Tibial artery (tissue), 4 donors: ENCODE measurements around the gene NTM.

ENCODE experiments used
- DNase-seq, 2 donors: peaks; one replicate each; pipeline ENCODE4 v3.0.0-alpha.2; 2019
- H3K27ac ChIP-seq, 2 donors: fragments of 200-600 bp; sonication (generic) in 1 of 2; 1 replicate in 1 of 2; 2 replicates in 1 of 2; pipeline ENCODE4 v1.5.1; 2018 to 2019; ENCODE audit warnings: mild to moderate bottlenecking in 1 of 2
- H3K27me3 ChIP-seq, 2 donors: fragments of 200-600 bp; sonication (generic) in 1 of 2; one replicate each; pipeline versions ENCODE4 v1.5.1 to v1.6.0; 2016 to 2019
- H3K36me3 ChIP-seq, 3 donors: fragments of 200-600 bp; sonication (generic) in 2 of 3; one replicate each; pipeline ENCODE4 v1.5.1; 2016 to 2019; ENCODE audit warnings: mild to moderate bottlenecking in 2 of 3
- H3K4me1 ChIP-seq, 4 donors: fragments of 200-600 bp; sonication (generic) in 2 of 4; 1 replicate in 3 of 4; 2 replicates in 1 of 4; pipeline ENCODE4 v1.5.1; 2016 to 2019
- H3K4me3 ChIP-seq, 2 donors: fragments of 200-600 bp; sonication (generic) in 1 of 2; 1 replicate in 1 of 2; 2 replicates in 1 of 2; pipeline ENCODE4 v1.5.1; 2018 to 2019; ENCODE audit warnings: mild to moderate bottlenecking in 2 of 2
- H3K9me3 ChIP-seq, 3 donors: fragments of 200-600 bp; sonication (generic) in 1 of 3; one replicate each; pipeline ENCODE4 v1.5.1; 2016 to 2019
- intact Hi-C: fragments of 100-400 bp; cut with DNase I; formaldehyde crosslinking; loops from one replicate; pipeline ENCODE4 v1.15.0; 2023; ENCODE audit warnings: low total_unique reads
- TF ChIP-seq, protein P1 (sequence below), 2 experiments: fragments of 200-600 bp in 1 of 2; fragments of 450-650 bp in 1 of 2; IDR thresholded peaks; one replicate each; pipeline ENCODE4 v1.5.1; 2017 to 2019; ENCODE audit warnings: antibody characterized with exemption in 2 of 2, mild to moderate bottlenecking in 1 of 2, moderate library complexity in 1 of 2

NTM gene

DNA sequence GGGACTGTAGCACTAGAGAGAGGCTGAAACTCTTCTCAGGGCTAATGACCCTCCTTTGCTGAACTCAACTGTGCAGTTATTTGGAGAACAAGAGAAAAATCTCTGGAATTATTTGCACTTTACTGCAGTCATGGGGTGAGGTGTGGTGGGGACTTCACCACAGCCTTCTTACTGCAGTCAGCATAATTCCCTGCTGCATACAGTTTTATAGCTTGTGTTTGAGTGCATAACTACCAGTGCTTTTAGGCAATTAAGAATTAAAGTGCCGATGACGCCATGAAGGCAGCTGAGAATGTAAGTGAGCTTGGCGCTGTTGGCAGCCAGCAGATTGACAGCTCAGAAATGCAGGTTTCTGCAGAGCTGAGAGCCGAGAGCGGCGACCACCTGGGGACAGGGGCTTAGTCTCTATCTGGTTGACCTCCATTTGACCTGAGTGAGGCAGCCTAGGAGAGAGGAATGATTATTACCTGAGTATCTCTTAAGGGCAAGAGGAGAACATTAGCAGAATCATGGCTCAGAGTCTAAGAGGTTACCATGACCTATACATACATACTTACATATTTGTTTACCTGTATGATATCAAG lies 830.0 kb downstream of the NTM start:
- TF ChIP-seq, protein P1, sequence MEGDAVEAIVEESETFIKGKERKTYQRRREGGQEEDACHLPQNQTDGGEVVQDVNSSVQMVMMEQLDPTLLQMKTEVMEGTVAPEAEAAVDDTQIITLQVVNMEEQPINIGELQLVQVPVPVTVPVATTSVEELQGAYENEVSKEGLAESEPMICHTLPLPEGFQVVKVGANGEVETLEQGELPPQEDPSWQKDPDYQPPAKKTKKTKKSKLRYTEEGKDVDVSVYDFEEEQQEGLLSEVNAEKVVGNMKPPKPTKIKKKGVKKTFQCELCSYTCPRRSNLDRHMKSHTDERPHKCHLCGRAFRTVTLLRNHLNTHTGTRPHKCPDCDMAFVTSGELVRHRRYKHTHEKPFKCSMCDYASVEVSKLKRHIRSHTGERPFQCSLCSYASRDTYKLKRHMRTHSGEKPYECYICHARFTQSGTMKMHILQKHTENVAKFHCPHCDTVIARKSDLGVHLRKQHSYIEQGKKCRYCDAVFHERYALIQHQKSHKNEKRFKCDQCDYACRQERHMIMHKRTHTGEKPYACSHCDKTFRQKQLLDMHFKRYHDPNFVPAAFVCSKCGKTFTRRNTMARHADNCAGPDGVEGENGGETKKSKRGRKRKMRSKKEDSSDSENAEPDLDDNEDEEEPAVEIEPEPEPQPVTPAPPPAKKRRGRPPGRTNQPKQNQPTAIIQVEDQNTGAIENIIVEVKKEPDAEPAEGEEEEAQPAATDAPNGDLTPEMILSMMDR (IDR thresholded peaks at IDR 0.05) = no peak
- DNase-seq = no peak
- intact Hi-C loops = no loop called here
- Histone ChIP-seq H3K9me3 (no peaks in the 10 kb centered on the region), H3K4me1 (no peaks in the 10 kb centered on the region), H3K27ac (no peak overlapping the region), H3K27me3 (no peaks in the 10 kb centered on the region), H3K36me3 (no peaks in the 10 kb centered on the region), H3K4me3 (no peak overlapping the region)

DNA sequence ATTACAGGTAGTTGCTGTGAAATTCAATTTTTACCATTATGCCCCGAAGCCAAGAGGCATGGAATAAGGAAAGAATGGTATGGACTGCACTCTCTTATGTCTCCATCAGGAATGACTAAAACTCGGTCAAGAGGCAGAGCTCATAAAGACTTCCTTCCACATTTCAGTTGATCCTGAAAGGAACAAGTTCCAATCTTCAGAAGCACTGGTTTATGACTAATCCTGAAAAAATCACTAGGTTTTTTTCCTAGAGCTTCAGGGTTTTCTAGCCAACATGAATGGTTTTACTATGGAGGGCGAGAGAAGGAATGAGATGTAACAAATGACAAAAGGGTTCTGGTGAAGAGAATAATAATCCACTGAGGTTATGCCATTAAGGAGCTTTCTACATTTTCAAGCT lies 832.2 kb downstream of the NTM start:
- no peaks in the 10 kb centered on the region for H3K9me3 ChIP-seq
- no peaks in the 10 kb centered on the region for H3K4me1 ChIP-seq
- no peaks in the 10 kb centered on the region for H3K36me3 ChIP-seq
- TF ChIP-seq, protein P1 (IDR thresholded peaks at IDR 0.05) = no peak
- intact Hi-C loops = no loop called here
- no peak overlapping the region for H3K27ac ChIP-seq
- no peaks in the 10 kb centered on the region for H3K27me3 ChIP-seq
- DNase-seq = no peak
- H3K4me3 ChIP-seq = no peak overlapping the region

DNA sequence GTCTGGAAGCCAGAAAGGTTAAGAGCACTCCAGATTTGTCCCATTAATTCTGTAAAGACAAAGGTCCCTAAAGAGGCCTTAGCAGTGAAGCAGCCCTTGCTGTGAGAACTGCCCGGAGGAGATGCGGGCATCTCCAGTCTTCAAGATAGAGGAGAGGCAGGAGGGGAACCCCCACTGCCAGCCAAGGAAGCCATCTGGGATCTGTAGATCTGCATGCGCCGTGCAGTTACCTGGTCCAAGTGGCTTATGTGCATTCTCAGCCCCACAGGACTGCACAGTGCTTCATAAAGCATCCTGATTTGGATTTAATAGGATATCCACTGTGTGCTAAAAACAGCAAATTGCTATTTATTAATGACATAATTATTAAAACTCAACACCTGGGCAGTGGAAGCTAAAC lies 834.6 kb downstream of the NTM start:
- Histone ChIP-seq H3K27ac (no peak overlapping the region), H3K36me3 (no peaks in the 10 kb centered on the region), H3K27me3 (no peaks in the 10 kb centered on the region), H3K9me3 (no peaks in the 10 kb centered on the region), H3K4me3 (no peak overlapping the region), H3K4me1 (no peaks in the 10 kb centered on the region)
- TF ChIP-seq, protein P1 (IDR thresholded peaks at IDR 0.05) = no peak
- intact Hi-C loops = no loop called here
- no peak for DNase-seq

DNA sequence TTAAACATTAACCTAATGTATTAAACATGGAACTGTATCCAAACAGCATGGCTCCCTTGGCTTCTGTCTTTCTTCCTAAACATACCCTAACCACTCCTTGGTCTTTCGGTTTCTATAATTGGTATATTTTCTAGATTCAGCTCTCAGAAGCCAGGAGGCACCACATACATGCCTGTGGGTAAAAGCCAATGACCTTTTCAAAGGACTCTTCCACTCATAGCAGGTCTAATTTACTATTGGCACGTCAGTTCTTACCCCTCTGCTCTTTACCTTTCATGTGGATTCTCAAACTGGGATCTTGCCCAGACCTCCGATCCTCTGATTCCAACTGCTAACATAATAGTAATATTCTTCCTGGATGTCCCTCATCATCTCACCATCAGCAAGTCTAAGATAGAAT lies 835.1 kb downstream of the NTM start:
- DNase-seq = no peak
- Histone ChIP-seq H3K27me3 (no peaks in the 10 kb centered on the region), H3K36me3 (no peaks in the 10 kb centered on the region), H3K27ac (no peak overlapping the region), H3K4me1 (no peaks in the 10 kb centered on the region), H3K4me3 (no peak overlapping the region), H3K9me3 (no peaks in the 10 kb centered on the region)
- TF ChIP-seq, protein P1 (IDR thresholded peaks at IDR 0.05) = no peak
- intact Hi-C loops = no loop called here

DNA sequence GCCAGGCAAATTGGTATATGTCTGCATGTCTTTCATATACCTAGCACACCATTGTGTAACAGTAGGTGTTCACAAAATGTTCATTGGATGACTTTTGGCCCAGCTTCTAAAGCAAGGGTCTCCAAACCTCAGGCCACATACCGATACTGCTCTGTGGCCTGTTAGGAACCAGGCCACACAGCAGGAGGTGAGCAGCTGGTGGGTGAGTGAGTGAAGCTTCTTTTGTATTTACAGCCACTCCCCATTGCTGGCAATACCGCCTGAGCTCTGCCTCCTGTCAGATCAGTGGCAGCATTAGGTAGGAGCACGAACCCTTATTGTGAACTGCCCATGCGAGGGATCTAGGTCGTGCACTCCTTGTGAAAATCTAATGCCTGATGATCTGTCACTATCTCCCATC lies 836.6 kb downstream of the NTM start:
- TF ChIP-seq, protein P1 (IDR thresholded peaks at IDR 0.05) = no peak
- H3K27me3 ChIP-seq = no peaks in the 10 kb centered on the region
- DNase-seq = no peak
- H3K4me3 ChIP-seq = no peak overlapping the region
- H3K27ac ChIP-seq = no peak overlapping the region
- no peaks in the 10 kb centered on the region for H3K4me1 ChIP-seq
- intact Hi-C loops = no loop called here
- H3K36me3 ChIP-seq = no peaks in the 10 kb centered on the region
- H3K9me3 ChIP-seq = no peaks in the 10 kb centered on the region
